AG04449 (cell line): ENCODE results near the gene SLA2.
A peak's percentile ranks its signal among the peaks of the same experiment; 100 is the strongest.
"Not testable (repeated sequence)": the region's sequence is repeated elsewhere in the genome, so short reads cannot be mapped to it uniquely, and the experiment has no call there.

ENCODE experiments used
- CTCF ChIA-PET: fragments of 350-600 bp; formaldehyde crosslinking; extraction: SDS; loops from one replicate; lab custom pipeline; 2021; ENCODE audit warnings: antibody characterized with exemption; lab: Yijun Ruan, JAX
- POLR2A ChIA-PET: fragments of 400-600, 350-600 bp; formaldehyde crosslinking; extraction: SDS; loops from one replicate; lab custom pipeline; 2020; ENCODE audit warnings: antibody characterized with exemption, inconsistent platforms; lab: Yijun Ruan, JAX
- DNase-seq: peaks from one replicate; pipeline ENCODE4 v3.0.0-alpha.2; 2010; ENCODE audit warnings: low read depth, low spot score
- H3K4me3 ChIP-seq: 2 replicates; pipeline ENCODE4 v1.5.1; 2011; ENCODE audit warnings: low read depth, mild to moderate bottlenecking, control low read depth, low read length
- TF ChIP-seq, protein P1 (sequence below): IDR thresholded peaks from one replicate; pipeline ENCODE4 v1.5.1; 2011; ENCODE audit warnings: mild to moderate bottlenecking, moderate library complexity, low read length, control low read depth, inconsistent platforms; ENCODE audit not compliant: insufficient read depth; ENCODE audit errors: missing control alignments

The SLA2 gene

DNA sequence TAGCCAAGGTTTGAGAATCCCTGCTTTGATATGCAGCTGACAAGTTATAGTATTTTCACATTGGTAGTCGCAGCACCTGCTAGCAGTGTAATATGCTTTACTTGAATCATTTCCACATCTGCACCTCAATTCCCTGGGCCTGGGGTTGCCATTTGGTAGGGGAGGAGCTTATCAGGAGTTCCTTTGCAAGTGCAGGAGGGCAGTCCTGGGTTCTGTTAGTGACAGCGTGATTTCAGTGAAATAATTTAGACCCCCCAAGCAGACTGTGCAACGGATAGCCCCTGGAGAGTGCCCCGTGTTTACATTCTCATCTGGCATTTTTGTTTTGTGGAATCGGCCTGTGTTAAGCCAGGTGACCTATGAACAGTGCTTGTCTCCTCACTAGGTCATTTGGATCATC lies 34.4 kb downstream of the SLA2 start:
- ChIA-PET POLR2A (no interaction called here), CTCF (interaction anchor here (1.0 to 7.3 kb wide), 13 partner anchors 12 to 310 kb away, joined by 3 to 98 read pairs (median 11); partner anchors contain the start of gene NDRG3)
- TF ChIP-seq, protein P1, sequence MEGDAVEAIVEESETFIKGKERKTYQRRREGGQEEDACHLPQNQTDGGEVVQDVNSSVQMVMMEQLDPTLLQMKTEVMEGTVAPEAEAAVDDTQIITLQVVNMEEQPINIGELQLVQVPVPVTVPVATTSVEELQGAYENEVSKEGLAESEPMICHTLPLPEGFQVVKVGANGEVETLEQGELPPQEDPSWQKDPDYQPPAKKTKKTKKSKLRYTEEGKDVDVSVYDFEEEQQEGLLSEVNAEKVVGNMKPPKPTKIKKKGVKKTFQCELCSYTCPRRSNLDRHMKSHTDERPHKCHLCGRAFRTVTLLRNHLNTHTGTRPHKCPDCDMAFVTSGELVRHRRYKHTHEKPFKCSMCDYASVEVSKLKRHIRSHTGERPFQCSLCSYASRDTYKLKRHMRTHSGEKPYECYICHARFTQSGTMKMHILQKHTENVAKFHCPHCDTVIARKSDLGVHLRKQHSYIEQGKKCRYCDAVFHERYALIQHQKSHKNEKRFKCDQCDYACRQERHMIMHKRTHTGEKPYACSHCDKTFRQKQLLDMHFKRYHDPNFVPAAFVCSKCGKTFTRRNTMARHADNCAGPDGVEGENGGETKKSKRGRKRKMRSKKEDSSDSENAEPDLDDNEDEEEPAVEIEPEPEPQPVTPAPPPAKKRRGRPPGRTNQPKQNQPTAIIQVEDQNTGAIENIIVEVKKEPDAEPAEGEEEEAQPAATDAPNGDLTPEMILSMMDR, result no peak
- H3K4me3 ChIP-seq, result no peak overlapping the region
- DNase-seq, result no peak

DNA sequence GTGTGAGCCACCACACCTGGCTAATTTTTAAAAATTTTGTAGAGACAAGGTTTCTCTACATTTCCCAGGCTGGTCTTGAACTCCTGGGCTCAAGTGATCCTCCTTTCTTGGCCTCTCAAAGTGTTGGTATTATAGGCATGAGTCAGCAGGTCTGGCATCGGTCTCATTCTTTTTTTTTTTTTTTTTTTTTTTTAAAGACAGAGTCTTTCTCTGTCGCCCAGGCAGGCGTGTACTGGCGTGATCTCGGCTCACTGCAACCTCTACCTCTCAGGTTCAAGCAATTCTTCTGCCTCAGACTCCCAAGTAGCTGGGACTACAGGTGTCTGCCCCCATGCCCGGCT lies 37.6 kb downstream of the SLA2 start:
- DNase-seq, POLR2A ChIA-PET, H3K4me3 ChIP-seq: not testable (repeated sequence)
- CTCF ChIA-PET, result interaction anchor here (1.0 to 7.3 kb wide), 2 partner anchors 147 to 315 kb away, joined by 3 to 98 read pairs; no protein-coding TSS in a partner anchor

DNA sequence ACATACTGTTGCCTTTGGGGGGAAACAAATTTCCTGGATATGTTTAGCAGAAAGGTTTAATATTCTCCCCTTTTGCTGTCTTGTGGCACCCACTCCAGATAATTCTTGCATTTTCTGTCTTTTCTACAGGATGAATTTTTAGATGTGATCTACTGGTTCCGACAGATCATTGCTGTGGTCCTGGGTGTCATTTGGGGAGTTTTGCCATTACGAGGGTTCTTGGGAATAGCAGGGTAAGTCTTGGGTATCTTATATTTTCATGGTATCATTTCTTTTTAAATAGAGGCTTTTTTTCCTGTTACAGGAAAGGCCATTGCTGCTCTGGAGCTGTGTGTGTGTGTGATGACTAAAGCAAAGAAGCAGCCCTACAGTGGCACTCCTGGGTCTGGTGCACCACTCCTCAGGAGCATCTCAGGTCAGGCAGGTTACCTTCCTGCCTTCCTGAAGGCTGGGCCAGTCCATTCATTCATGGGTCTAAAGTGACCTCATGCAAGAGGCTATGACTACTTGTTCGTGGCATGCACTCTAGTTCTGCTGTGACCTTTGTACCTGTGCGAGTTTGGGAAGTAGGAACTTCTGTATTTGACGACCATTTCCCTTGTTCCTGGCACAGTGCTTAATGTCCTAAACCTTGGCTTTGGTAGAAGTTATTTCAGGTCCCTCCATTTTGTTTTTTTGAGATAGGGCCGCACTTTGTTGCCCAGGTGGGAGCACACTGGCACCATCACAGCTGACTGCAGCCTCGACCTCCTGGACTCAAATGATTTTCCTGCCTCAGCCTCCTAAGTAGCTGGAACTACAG lies 38.2 kb downstream of the SLA2 start:
- no peak for DNase-seq
- CTCF ChIA-PET, result interaction anchor here (0.7 to 7.3 kb wide), 3 partner anchors 98 to 148 kb away, joined by 3 to 98 read pairs (median 21); no protein-coding TSS in a partner anchor
- H3K4me3 ChIP-seq, result no peak overlapping the region
- TF ChIP-seq, protein P1, result no peak
- POLR2A ChIA-PET, result interaction anchor here (0.7 kb wide), 1 partner anchor 210 kb away, joined by 3 read pairs; no protein-coding TSS in a partner anchor

DNA sequence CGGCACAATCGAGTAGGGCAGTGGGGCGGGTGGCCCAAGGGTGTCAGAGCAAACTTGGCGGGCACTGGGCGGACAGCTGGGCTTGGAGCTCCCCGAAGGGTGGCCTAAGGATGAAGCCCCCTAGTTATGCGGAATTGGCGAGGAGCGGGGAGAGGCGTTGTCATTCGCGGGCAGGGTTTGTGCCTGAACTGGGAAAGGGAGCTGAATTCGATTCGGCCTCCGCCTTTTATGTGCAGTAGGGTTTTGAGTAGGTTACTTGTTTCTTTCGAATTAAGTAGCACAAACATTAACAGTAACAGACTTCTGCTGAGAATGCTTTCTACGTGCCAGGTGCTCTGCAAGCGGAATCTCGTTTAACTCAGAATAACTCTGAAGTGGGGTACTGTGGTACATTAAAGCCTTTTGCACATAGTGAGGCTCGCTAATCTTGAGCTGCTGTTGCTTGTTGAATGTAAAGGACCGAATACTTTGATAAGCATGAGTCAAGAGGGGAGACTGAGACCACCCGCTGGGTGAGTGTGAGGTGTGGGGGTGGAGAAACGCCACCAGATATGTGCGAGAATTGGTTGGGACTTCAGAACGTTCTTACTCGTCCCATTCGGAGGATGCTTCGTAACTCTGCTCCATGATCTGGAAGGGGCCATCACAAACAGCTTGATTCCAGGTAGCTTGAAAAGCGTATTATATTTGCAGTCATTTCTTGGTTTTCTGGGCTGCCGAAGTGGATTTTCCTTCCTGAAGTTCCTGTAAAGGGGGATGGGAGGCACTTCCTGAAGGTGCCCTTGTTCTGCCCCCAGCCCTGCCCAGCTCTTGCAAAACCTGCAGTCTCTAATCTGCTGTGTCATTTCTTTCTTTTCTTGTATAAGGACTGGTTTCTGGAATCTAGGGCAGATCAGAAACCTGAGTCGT lies 39.6 kb downstream of the SLA2 start:
- ChIA-PET POLR2A (interaction anchor here (0.7 to 1.6 kb wide), 5 partner anchors 21 to 229 kb away, joined by 3 to 5 read pairs (median 3); no protein-coding TSS in a partner anchor), CTCF (interaction anchor here (0.6 to 5.7 kb wide), 30 partner anchors 9 to 283 kb away, joined by 3 to 99 read pairs (median 5); partner anchors contain the start of genes MYL9 and TGIF2)
- no peak for DNase-seq
- TF ChIP-seq, protein P1, result no peak
- H3K4me3 ChIP-seq, result peak overlapping the region; percentile 94

DNA sequence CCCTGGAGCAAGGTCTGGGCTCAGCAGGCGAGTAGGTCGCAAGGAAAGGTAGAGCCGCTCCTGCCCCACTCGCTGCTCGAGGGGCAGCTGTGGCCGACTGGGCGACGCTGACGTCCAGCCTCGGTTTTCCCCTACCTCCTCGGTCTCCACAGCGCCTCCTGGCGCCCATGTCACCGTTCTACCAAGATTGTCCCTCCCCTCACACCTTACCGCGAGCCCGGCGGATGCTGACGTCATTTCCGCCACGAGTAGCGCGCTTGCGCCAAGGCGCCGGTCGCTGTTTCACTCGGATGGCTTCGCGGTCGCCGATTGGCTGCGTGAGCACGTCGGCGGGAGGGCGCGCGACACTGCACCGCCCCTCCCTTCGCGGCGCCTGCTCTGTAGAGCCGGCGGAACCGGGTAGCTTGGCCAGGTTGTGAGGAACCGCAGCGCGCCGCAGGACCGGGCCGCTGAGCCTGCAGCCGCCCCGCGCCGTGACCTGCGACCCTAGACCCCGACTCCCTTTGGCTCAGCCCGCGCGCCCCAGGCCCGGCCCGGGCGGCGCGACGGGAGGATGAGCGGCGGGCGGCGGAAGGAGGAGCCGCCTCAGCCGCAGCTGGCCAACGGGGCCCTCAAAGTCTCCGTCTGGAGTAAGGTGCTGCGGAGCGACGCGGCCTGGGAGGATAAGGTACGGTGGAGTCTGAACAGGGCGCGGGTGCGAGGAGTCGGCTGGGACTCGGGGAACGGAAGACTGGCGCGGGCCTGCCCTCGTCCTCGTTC lies 40.4 kb downstream of the SLA2 start, which contains the start of gene RAB5IF:
Gene RAB5IF, plus strand, starts transcription at position 381 of the 759 bp plus-strand sequence. Its CDS starts 173 bp downstream, at position 554.
- H3K4me3 ChIP-seq, result peak within 1 kb of the TSS; percentile 94
- CTCF ChIA-PET, result interaction anchor here (0.6 to 5.7 kb wide), 35 partner anchors 10 to 313 kb away, joined by 3 to 99 read pairs (median 5); partner anchors contain the start of genes MYL9 and TGIF2
- DNase-seq, result peak; percentile 78
- TF ChIP-seq, protein P1, result peak; percentile 94
- POLR2A ChIA-PET, result interaction anchor here (0.7 to 1.6 kb wide), 6 partner anchors 15 to 457 kb away, joined by 3 to 5 read pairs (median 4); no protein-coding TSS in a partner anchor
